ENCODE results near the gene CBARP. TPM values are rescaled to one million over a fixed set of nuclear protein-coding genes. Genes with fewer than 3 reads are reported as not detected.

CBARP gene
- total RNA-seq, 1 donor from 2014 or later = 74.7 TPM

DNA sequence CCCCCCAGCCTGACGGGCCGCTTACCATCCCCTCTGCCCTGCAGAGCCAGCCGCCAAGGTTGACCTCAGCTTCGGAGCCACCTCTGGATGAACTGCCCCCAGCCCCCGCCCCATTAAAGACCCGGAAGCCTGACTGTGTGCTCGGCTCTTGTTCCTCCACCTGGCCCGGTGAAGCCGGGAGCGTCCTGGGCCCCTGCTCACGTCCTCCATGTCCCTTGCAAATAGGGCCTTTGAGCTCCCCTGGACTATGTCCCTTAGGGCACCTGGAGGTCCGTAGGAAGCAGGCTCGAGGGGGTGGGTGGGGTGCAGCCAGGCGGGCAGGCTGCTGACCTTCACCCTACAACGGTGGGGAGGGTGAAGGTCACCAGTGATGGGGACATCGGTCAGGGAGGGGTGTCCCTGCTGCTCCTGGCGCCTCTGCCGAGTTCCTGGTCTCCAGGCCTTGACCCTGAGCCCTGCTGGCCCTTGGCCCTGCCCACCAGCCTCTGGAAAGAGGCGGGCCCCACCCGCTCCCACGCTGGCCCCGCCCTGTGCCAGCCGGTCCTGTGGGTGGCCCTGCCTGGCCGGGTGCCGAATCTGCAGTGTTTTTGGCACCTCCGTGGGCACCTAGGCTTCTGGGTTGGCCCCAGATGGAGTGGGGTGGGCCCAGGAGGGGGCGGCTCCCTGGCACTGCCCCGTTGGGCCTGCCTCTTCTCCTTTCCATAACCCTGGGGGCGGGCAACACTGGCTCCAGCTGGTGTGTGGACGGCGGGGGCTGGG is 7.1 kb upstream of the CBARP start:
- Mint-ChIP-seq H3K4me3 (ENCODE audit: unreplicated experiment) (peak overlapping the region; percentile 46), H3K27me3 (ENCODE audit: unreplicated experiment) (peaks cover 6% of the 10 kb centered on the region), H3K27ac (ENCODE audit: unreplicated experiment) (peak overlapping the region; percentile 84), H3K36me3 (ENCODE audit: unreplicated experiment) (no peaks in the 10 kb centered on the region), H3K4me1 (ENCODE audit: low read depth, unreplicated experiment) (peaks cover 7% of the 10 kb centered on the region), H3K9me3 (ENCODE audit: unreplicated experiment) (peaks cover 3% of the 10 kb centered on the region)
- DNase-seq = no peak
- TF ChIP-seq, protein P1, sequence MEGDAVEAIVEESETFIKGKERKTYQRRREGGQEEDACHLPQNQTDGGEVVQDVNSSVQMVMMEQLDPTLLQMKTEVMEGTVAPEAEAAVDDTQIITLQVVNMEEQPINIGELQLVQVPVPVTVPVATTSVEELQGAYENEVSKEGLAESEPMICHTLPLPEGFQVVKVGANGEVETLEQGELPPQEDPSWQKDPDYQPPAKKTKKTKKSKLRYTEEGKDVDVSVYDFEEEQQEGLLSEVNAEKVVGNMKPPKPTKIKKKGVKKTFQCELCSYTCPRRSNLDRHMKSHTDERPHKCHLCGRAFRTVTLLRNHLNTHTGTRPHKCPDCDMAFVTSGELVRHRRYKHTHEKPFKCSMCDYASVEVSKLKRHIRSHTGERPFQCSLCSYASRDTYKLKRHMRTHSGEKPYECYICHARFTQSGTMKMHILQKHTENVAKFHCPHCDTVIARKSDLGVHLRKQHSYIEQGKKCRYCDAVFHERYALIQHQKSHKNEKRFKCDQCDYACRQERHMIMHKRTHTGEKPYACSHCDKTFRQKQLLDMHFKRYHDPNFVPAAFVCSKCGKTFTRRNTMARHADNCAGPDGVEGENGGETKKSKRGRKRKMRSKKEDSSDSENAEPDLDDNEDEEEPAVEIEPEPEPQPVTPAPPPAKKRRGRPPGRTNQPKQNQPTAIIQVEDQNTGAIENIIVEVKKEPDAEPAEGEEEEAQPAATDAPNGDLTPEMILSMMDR (IDR thresholded peaks at IDR 0.05; ENCODE audit: partially characterized antibody, unreplicated experiment) = no peak

DNA sequence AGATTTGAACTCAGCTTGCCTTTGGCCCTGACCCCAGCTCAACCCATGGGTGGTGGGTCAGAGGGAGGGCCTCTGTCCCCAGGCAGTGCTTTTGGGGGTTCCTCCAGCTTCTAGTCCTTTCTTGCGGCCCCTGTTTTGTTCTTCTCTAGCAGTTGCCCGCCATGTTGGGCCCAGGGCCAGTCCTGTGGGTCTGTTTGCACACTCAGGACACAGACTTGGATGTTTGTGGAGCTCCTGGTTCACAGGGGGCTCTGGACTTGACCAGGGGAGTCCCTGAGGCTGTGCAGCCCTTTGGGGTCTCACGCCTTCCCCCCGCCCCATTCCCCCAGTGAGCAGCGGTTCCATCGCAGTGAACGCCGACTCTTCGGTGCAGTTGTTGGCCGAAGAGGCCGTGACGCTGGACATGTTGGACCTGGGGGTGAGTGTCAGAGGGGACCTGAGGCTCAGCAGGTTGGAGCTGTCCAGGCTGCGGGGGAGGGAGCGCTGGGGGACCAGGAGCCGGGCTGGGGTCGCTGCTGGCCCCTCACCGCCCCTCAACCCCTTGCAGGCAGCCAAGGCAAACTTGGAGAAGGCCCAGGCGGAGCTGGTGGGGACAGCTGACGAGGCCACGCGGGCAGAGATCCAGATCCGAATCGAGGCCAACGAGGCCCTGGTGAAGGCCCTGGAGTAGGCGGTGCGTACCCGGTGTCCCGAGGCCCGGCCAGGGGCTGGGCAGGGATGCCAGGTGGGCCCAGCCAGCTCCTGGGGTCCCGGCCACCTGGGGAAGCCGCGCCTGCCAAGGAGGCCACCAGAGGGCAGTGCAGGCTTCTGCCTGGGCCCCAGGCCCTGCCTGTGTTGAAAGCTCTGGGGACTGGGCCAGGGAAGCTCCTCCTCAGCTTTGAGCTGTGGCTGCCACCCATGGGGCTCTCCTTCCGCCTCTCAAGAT is 6.2 kb upstream of the CBARP start:
- DNase-seq = peak; percentile 90
- Mint-ChIP-seq H3K36me3 (ENCODE audit: unreplicated experiment) (no peaks in the 10 kb centered on the region), H3K4me1 (ENCODE audit: low read depth, unreplicated experiment) (peaks cover 7% of the 10 kb centered on the region), H3K4me3 (ENCODE audit: unreplicated experiment) (peak overlapping the region; percentile 46), H3K27ac (ENCODE audit: unreplicated experiment) (peak overlapping the region; percentile 84), H3K27me3 (ENCODE audit: unreplicated experiment) (peaks cover 11% of the 10 kb centered on the region), H3K9me3 (ENCODE audit: unreplicated experiment) (peaks cover 7% of the 10 kb centered on the region)
- TF ChIP-seq, protein P1 (IDR thresholded peaks at IDR 0.05; ENCODE audit: partially characterized antibody, unreplicated experiment) = peak; percentile 79

DNA sequence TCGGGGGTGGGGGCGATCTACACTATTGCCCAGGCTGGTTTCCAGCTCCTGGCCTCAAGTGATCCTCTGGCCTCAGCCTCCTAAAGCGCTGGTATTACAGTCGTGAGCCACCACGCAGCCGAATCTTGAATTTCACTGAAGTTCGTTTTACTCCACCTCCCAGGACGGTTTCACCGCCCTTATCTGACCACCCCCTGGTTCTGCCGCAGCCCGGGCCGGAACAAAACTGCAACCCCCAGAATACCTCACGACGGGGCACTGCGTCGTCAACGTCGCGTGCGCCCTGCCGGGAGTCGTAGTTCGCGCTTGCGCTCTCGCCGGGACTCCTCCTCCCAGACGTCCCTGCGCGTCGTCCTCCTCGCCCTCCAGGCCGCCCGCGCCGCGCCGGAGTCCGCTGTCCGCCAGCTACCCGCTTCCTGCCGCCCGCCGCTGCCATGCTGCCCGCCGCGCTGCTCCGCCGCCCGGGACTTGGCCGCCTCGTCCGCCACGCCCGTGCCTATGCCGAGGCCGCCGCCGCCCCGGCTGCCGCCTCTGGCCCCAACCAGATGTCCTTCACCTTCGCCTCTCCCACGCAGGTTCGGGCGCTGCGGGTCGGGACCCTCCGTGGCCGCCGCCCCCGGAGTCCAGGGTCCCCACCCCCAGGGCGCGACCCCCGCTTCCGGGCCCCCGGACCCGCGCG is 3.8 kb upstream of the CBARP start, which contains the start of gene ATP5F1D:
ATP5F1D (plus strand) TSS at position 335 of the 679 bp plus-strand sequence; CDS start at position 435, 100 bp downstream.
- Mint-ChIP-seq H3K9me3 (ENCODE audit: unreplicated experiment) (peaks cover 14% of the 10 kb centered on the region), H3K36me3 (ENCODE audit: unreplicated experiment) (no peaks in the 10 kb centered on the region), H3K27ac (ENCODE audit: unreplicated experiment) (peak within 1 kb of the TSS; percentile 83), H3K4me3 (ENCODE audit: unreplicated experiment) (peak within 1 kb of the TSS; percentile 94), H3K4me1 (ENCODE audit: low read depth, unreplicated experiment) (peaks cover 5% of the 10 kb centered on the region), H3K27me3 (ENCODE audit: unreplicated experiment) (peaks cover 17% of the 10 kb centered on the region)
- peak; percentile 93 for DNase-seq
- TF ChIP-seq, protein P1 (IDR thresholded peaks at IDR 0.05; ENCODE audit: partially characterized antibody, unreplicated experiment) = no peak

DNA sequence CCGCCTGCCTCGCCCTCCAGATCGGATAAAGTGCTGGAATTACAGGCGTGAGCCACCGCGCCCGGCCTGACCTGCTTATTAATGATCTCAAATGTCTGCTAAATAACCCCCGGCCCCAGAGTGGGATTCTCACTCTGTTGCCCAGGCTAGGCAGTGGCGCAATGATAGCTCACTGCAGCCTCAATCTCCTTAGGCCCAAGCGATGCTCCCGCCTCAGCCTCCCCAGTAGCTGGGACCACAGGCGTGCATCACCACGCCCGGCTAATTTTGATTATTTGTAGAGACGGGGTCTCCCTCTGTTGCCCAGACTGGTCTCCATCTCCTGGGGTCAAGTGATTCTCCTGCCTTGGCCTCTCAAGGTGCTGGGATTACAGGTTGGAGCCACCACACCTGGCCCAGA is 3.1 kb upstream of the CBARP start:
- Mint-ChIP-seq H3K4me3 (ENCODE audit: unreplicated experiment) (peak overlapping the region; percentile 94), H3K27ac (ENCODE audit: unreplicated experiment) (no peak overlapping the region), H3K4me1 (ENCODE audit: low read depth, unreplicated experiment) (peaks cover 4% of the 10 kb centered on the region), H3K27me3 (ENCODE audit: unreplicated experiment) (peaks cover 17% of the 10 kb centered on the region), H3K36me3 (ENCODE audit: unreplicated experiment) (no peaks in the 10 kb centered on the region), H3K9me3 (ENCODE audit: unreplicated experiment) (peaks cover 14% of the 10 kb centered on the region)
- TF ChIP-seq, protein P1 (IDR thresholded peaks at IDR 0.05; ENCODE audit: partially characterized antibody, unreplicated experiment) = no peak
- no peak for DNase-seq

All from glutamatergic neuron (in vitro differentiated cells).